LNCaP clone FGC (cell line): Measurements from ENCODE around the gene MAP3K9.

ENCODE experiments used
- DNase-seq: peaks from one replicate; pipeline ENCODE4 v3.0.0-alpha.2; 2011; ENCODE audit warnings: low read depth
- H3K4me3 ChIP-seq: 2 replicates; pipeline ENCODE4 v1.5.1; 2011; ENCODE audit warnings: mild to moderate bottlenecking, low read depth, low read length, control low read depth
- TF ChIP-seq, protein P1 (sequence below): IDR thresholded peaks from 2 replicates; pipeline ENCODE4 v1.5.1; 2012; ENCODE audit warnings: mild to moderate bottlenecking; ENCODE audit not compliant: control insufficient read depth, insufficient read depth; ENCODE audit errors: extremely low read depth

MAP3K9 gene

DNA sequence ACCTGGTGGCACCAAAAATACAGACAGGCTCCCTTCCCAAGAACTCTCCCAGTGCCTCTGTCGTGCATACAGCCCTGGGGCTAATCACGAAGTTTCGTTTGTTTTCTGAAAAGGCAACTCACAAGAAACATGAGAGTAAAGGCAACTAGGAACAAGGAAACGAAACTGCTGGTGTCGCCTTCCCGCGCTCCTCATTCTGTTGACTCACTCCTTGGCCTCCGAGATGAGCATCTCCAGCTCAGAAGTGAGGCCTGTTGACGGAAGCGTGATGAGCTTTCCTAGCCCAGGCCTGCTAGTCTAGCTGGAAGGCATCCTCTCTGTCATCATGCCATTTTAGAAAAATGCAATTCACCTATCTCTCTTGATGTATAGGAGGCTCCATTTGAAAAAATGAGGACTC lies 117.1 kb downstream of the MAP3K9 start:
- no peak for DNase-seq
- TF ChIP-seq, protein P1, sequence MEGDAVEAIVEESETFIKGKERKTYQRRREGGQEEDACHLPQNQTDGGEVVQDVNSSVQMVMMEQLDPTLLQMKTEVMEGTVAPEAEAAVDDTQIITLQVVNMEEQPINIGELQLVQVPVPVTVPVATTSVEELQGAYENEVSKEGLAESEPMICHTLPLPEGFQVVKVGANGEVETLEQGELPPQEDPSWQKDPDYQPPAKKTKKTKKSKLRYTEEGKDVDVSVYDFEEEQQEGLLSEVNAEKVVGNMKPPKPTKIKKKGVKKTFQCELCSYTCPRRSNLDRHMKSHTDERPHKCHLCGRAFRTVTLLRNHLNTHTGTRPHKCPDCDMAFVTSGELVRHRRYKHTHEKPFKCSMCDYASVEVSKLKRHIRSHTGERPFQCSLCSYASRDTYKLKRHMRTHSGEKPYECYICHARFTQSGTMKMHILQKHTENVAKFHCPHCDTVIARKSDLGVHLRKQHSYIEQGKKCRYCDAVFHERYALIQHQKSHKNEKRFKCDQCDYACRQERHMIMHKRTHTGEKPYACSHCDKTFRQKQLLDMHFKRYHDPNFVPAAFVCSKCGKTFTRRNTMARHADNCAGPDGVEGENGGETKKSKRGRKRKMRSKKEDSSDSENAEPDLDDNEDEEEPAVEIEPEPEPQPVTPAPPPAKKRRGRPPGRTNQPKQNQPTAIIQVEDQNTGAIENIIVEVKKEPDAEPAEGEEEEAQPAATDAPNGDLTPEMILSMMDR: no peak
- H3K4me3 ChIP-seq: no peak overlapping the region

DNA sequence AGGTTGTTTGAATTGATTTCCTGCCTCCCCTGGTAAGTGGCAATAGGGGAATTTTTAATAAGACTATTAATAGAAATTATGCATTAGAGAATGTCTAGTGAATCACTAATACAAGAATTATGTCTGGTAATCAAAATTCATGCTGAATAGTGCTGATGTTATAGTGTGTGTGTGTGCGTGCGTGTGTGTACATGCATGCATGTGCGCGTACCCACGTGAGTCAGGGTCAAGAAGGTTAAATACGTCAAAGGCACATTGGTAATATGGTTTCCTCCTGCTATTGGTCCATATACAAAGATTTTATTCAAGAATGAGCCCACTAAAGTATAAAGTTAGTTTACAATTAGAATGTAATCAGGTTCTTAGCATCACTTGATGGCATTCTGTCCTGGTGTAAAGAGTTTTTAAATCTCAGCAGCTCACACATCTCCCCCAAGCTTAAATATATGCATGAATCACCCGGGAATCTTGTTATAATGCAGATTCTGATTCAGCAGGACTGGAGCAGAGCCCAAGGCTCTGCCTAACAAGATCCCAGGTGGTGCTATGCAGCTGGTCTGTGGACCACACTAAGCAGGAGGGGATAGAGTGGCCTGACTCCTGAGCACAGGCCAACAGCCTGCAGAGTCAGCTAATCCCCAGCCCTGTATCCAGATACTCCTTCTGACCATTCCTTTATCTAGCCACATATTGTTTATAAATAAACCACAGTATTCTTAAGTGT lies 123.7 kb downstream of the MAP3K9 start:
- DNase-seq: no peak
- no peak overlapping the region for H3K4me3 ChIP-seq
- TF ChIP-seq, protein P1: no peak

DNA sequence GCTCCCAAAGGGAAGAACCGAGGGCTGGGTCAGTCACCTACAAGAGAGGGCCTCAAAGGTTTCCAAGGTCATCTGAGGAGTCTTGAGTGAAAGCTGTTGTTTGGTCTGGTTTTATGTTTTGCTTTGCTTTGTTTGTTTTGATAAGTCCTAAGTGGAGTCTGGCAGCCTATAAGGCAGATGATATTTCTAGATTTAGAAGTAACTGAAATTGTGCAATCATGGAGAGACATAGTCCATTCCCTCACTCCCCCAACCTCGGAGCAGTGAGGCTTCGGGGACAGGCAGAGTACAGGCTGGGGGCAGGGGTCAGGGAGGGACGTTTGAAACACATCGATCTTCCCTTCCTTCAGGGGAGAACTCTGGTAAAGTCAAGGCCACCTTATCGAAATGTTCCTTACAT lies 125.3 kb downstream of the MAP3K9 start:
- H3K4me3 ChIP-seq: no peak overlapping the region
- no peak for DNase-seq
- TF ChIP-seq, protein P1: no peak

DNA sequence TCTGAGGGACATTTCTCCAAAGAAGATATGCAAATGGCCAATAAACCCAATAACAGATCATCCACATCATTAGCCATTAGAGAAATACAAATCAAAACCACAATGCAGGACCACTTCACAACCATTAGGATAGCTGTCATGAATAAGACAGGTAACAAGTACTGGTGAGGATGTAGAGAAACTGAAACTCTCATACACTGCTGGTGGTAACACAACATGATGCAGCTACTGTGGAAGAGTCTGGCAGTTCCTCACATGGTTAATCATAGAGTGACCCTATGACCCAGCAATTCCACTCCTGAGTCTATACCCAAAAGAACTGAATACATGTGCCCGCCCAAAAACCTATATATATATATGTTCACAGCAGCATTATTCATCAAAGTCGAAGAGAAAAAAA lies 128.6 kb downstream of the MAP3K9 start:
- no peak for DNase-seq
- H3K4me3 ChIP-seq: no peak overlapping the region
- TF ChIP-seq, protein P1: no peak

DNA sequence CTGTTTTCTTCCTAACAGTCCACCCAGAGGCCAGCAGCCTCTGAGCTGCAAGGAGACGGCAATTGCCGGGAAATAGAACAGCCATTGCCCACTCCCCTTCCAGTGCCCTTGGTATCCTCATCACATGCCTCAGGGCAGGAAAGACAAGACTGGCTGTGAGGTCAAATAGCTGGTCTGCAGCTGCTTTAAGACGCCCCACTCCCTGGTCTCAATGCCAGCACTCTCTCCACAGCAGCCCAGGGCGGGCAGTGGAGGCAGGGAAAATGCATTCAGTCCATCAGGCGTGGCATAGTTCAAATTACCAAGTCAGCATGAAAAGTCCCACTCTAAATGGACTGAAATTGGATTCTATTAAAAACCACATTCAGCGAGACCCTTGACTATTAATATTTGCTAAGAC lies 132.0 kb downstream of the MAP3K9 start:
- TF ChIP-seq, protein P1: no peak
- no peak overlapping the region for H3K4me3 ChIP-seq
- no peak for DNase-seq
